HG02884 (cell line): ENCODE measurements around the gene PCSK6.
"Not testable (repeated sequence)": the region's sequence is repeated elsewhere in the genome, so short reads cannot be mapped to it uniquely, and the experiment has no call there.

Experiments used
- ATAC-seq: cut with Tn5 transposase; IDR thresholded peaks from one replicate; pipeline ENCODE4 v1.9.1; 2021; ENCODE audit warnings: mild to moderate bottlenecking, moderate library complexity; ENCODE audit not compliant: unreplicated experiment

PCSK6 gene

DNA sequence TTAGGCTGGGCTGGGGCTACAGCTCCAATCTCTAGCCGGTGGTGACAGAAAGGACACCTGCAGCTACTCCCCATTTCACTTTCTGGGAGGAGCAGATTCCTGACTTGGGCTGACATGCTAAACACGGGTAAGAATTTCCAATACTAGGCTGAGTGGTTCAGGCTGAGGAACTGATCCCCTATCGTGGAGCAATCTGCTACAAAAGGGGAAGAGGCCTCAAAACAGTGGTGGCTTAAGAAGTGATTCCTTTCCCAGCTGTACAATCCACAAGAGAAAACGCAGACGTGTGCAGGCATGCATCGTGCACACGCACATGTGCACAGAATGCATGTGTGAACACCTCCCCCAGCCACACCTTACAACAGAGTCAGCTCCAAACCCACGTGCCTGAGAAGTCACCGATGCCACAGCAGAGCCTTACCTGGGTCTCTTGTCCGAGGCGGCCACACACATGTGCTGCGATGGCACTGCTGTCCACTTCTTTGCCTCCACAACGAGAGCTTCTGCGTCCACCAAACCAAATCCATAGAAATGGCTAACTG lies 107.8 kb downstream of the PCSK6 start:
- ATAC-seq, result no peak

DNA sequence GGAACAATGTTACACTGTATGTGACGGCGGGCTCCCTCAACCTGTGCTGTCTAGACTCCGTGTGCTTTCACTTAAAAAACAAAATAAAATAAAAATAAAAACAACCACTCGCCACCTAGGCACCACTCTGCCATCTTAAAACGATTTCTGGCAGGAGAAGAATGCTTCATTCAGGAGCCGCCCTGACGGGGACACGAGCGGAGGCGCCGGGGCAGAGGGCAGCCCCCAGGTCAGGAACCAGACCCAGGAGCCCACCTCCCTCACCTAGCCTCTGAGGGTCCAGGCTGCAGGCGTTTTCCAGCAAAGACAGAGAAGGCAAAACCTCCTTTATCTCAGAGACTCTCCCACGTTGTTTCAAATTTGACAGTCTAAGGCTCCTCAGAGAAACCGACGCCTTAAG lies 109.4 kb downstream of the PCSK6 start:
- no peak for ATAC-seq

DNA sequence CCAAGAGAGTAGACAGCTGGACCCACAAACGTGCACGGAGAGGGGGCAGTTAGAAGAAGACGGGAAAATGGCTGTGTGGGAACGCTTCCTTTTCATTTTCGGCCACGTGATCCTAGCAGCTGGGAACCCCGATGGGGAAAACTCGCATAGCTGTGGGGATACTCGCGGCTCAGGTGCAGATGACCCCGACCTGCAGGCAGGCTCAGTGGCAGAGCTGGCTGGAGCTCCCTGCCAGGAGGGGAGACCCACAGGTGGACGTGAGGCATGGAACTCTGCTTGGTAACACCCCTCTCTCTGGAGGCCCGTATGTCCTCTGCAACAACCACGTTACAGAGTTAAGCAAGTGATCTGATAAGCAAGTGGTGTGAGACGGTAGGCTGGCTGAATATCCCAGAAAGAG lies 109.9 kb downstream of the PCSK6 start:
- ATAC-seq, result no peak

DNA sequence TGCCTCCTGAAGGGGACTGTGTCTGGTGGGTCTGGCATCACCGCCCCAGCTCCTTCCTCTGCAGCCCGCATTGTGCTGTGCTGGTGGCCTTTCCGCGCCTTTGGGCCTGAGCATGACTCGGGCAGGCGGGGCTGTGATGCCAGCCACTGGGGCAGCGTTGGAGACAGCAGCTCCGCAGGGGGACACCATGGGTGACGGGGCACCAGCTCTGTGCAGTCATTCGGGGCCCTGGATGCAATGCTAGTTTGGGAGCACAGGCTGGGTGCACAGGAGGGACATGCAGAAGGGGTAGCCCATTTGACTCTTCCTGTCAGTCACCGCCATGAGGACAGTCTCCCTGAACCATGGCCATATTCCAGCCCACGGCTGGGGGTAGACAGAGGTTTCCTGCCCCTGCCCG lies 110.6 kb downstream of the PCSK6 start:
- ATAC-seq, result no peak

DNA sequence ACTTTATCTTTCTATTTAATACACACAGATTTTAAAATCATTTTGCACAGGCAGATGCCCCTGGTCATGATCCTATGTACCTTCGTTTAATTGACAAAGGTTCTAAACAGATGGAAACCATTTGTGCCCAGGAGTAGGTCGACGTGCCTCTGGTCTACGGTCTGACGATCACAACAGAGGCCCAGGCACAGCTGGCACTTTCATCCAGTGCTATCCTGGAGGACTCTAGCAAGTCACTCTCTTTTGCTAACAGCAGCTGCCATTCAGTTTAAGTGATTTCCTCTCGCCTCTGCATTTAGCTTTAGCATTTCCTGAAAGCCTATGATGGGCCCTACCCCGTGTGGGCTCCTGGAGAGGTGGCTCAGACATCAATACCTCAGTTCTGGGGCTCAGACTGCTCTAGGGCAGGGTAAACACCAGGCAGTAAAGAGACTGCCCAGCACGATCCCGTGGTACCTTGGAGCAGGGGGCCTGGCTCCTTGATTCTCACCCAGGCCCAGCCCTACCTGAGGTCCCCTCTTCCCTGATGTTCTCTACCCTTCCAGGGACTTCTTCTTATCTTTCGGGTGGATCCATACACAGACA lies 111.2 kb downstream of the PCSK6 start:
- no peak for ATAC-seq

DNA sequence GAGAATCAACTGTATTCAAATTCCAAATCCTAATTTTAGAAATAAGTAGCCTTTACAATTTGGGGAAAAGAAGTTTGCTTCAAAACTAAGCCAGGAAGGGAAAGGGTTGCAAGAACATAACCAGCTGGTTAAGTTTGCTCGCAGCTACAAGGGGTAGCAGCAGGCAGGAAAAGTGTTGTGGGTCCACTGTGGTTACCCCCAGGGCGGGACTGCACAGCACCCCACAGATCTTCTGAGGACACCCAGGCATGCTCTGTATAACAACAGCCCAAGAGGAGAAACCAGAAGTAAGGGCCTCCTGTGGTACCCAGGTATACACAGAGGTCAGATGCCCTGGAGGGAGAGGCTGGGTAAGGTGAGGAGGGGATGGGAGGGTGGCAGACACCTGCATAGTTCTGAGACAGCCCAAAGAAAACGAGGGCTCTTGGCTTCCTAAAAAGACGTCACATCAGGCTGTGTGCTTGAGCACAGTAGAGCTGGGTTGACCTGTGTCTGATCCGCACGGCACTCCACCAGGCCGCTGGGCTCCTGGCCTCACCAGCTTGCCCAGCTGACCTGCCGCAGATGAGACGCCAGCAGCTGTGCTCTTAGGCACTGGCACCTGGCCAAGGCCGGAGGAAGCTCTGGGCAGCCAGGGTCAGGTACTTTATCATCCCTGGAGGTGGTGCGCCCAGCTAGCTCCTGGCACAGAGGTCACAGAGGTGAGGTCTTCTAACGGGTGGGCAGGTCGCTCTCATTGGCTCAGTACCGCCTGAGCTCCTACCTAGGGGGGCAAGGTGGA lies 112.7 kb downstream of the PCSK6 start:
- ATAC-seq, result no peak

DNA sequence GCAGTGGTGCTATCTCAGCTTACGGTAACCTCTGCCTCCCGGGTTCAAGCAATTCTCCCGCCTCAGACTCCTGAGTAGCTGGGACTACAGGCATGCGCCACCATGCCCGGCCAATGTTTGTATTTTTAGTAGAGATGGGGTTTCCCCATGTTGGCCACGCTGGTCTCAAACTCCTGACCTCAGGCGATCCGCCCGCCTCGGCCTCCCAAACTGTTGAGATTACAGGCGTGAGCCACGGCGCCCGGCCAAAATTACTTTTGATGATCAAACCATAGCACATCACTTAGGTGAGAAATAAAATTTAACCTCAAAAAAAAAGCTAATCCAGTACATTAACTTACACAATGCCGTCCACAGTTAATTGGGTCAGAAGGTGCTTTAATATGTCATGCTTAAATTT lies 114.5 kb downstream of the PCSK6 start:
- not testable (repeated sequence) for ATAC-seq

DNA sequence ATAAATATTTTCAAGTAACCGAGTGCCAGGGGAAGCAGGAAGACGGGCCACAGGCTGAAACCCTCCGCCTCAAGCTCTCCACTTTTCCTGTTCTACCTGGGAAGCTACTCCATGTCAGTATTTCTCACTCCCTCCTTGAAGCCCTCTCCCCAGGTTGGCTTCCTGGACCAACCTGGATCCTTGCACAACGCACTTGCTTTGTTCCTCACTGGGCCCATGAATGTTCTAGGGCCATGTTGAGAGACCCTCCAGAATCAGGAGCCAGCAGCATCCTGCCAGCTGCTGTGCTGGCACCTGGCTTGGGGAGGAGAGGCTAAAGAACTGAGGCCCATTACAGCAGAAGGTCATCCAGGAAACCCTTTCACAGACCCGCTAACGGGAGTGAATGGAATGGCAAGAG lies 115.2 kb downstream of the PCSK6 start:
- ATAC-seq, result no peak

DNA sequence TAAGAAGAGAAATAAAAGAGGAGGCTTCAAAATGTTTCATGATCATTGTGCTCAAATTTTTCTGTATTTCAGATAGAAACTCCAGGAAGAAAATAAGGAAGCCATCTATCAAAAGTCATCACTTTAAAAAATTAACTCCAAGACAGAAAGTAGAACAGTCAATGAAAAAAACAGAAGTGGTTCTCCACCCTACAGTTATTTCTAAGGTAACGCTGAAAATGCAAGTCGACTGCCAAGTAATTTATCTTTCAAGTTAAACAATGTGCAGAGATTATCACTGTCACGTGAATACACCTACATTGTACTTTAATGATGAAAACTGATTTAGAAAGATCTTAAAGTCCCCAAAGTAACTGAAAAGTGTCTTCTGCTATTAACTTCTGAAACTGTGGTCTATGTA lies 115.9 kb downstream of the PCSK6 start:
- ATAC-seq, result no peak

DNA sequence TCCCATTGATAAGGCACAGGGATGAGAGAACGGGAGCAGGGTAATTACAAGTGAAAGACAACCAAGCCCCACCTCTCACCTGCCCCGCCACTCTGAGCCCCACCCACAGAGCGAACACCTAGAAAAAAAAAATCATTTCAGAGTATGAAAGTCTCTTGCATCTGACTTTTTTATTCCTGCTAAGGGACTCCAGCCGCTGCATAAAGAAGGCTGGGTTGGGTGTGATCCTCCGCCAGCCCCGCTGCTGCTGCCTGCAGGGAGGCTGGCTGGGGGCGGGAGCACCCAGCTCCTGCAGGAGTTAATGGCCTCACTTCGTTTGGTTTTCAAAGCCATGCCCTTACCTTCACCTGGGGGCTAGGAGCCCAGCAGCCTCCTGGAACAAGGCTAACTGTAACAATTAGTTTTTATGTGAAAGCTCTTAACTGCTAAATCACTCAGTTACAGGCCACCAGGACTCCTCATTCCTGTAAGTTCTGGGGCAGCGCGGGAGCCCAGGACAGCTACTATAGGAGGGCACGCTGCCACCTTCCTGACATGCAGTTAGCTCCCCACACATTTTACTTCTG lies 116.5 kb downstream of the PCSK6 start:
- no peak for ATAC-seq

DNA sequence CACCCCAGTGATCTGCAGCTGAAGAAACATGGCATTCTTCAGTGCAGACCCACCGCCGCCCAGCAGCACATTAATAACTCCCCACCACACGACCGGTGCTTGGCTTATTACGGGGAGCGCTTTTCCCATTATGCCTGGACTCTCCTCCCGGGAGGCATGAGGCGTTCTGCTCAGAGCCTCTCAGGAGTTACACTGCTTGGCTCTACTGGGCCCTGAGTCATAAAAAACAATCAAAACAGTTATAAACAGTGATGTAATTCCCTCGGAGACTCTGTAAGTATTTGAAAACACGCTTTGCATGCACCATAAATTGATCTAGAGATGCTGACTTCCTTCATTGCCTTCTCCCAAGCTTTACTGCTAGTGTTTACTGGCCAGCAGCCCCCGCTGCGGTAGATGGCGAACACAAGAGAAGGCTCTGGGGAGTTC lies 117.3 kb downstream of the PCSK6 start:
- ATAC-seq, result no peak

DNA sequence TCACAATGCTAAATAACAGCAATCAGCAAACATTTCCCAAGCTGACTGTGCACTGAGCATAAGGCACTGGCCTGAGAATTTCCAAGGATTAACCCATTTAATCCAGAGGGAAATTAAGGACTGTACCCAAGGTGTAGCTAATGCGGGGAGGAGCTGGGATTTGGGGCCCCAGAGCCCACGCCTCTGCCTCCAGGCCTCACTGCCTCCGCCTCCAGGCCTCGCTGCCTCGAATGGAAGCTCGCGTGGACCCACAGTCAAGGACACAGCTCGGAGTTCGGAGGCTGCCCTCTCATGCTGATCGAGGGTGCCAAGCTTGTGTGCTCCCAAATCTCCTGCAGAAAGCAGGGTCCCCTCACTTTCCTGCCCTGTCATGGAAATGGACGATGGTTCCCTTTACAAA lies 118.0 kb downstream of the PCSK6 start:
- ATAC-seq, result no peak

DNA sequence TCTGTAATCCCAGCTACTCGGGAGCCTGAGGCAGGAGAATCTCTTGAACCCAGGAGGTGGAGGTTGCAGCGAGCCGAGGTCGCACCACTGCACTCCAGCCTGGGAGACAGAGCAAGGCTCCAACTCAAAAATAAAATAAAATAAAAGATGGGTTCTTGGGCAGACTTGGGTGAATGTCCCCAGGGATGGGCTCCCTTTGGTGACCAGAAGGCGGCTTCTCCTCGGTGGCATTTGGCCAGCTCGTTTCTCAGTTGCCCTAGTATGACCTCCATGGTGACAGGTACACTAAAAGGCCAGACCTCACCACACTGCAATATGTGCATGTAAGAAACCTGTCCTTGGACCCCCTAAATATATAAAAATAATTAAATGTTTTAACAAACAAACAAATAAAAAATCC lies 118.4 kb downstream of the PCSK6 start:
- no peak for ATAC-seq

DNA sequence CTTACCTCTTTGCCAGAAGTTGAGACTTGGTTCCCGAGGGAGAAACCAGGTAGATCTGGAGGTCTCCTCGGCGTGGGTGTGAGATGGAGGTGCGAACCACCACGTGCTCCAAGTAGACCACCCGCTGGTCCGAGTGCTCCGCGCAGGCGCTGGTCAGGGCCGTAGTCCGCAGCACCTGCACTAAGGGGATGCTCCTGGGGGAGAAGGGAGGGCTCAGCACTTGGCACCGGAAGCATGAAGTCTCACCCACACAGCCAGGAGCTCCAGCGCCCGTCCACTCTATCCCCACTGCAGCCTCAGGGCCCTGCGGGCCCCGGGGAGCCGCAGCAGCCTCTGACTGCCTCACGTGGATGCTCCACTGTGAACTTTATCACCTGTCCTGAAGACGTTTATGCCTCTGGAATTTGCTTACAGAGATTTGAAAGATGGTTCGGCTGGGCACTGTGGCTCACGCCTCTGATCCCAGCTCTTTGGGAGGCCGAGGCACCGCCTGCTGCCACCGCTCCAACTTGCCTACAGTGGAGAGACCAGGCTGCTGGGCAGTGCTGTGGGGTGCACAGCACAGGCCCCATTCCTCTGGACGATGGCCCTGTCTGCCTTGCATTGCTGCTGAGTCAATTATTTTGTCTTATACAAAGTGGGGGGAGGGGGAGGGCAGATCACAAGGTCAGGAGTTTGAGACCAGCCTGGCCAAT lies 119.0 kb downstream of the PCSK6 start:
- ATAC-seq, result no peak

DNA sequence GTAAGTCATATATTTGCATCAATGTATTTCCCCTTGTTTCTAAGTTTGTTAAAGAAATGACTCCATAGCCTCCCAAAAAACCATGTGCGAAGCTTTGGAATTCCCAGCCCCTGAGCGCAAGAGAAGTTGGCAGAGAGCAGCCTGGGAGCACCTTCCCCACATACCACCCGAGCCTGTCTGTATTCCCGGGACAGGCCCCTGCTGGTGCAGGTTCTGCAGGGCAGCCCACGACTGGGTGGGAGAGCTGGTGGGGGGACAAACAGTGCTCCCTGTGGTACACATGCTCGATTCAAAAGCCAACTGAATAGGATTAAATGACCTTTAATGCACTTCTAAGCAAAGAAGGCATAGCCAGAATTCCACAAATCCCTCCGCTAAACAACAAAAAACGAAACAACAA lies 119.8 kb downstream of the PCSK6 start:
- no peak for ATAC-seq

DNA sequence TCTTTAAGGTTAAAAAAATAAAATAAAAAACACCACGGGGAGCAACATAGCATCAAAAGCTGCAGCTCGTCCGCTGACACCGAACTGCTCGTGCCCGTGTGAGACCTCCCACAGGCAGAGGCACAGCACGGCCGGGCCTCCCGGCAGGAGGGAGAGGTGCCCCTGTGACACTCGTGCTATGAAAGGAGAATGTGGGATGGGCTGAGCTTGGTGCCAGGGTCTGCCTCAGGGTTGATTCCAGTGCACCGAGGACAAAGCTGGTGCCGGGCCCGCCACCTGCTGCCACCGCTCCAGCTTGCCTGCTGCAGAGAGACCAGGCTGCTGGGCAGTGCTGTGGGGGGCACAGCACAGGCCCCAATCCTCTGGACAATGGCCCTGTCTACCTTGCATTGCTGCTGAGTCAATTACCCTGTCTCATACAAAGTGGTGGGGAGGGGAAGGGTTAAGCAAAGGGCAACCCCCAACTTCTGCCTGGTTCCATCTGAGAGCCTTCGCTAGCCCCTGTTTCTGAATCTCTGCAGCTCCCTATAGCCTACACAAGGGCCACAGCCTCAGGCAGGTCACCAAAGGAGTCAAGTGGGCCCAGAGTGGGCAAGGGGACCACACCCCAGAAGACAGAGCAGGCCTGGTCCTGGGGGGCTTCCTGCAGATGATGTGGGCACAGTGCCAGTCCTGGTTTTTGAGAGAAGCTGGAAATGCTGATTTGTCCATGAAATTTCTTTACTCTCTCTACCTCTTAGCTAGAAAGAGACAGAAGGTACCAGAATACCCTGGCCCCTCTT lies 120.5 kb downstream of the PCSK6 start:
- no peak for ATAC-seq

DNA sequence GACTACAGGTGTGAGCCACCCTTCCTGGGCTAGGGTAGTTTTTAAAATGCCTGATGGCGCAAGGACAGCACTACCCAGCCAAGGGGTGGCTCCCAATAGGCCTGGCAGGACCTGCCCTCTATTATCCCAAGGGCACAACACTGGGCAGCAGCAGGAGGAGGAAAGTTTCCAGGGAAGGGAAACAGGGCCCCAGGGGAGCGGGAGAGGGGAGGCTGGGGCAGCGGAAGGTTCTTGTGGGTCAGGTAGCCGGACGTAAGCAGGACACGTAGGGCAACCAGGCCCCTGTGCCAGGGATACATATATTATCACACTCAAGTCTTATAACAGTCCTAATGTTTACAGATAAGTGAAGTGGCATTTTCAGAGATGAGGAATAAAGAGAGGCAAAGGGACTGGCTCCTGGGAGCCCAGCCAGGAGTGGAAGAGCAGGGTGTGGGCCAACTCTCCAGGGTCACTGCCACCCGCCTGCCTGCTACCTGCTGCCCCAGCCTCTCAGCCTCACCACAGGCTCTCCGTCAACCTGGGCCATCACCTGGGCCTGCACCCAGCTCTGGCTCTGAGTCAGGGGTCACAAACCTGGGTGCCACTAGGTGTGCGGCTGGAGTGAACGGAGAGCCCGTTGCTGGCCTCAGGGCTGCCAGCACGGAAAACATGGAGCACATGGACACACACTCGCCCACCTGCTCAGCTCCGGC lies 121.3 kb downstream of the PCSK6 start:
- ATAC-seq, result no peak

DNA sequence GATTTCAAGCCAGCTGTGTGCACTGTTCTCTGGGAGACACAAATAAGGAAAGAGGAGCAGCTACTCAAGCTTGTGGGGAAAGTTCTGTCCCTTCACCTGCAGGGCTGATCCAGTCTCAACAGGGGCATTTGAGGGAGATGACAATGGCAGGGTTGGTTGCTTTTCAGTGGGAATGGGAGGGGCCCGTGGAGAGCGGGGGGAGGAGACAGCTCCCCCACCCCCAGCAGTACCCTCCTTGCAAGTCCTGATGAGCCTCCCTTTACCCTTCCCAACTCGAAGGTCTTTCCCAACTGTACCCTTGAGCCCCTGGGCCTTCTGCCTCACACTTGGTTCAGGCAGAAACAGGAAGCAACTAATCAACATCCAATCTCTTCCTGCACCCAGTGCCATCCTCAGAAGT lies 122.7 kb downstream of the PCSK6 start:
- no peak for ATAC-seq

DNA sequence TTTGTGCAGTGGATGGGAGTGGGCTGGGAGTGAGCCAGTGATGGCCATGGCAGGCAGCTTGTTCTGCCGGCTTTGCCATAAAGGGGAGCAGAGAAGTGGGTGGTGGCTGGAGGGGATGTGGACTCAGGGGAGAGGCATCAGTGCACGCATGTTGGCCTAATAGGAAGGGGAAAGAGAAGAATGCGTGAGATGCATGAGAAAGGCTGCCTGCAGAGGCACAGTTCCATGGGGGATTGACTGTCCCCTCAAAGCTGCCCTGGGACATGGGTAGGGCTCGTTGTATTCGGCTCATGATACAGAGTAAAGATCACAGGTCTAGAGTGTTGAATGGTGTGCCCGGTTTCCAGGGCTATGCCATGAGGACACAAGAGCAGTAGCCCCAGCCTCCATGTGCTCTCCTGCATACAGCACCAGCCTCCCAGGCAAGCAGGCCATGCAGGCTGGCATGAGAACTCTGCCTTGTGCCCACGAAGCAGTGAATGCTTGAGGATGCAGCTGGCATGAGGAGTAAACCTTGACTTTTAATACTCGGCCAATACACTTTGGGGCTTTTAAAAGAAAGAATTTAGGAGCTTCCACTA lies 126.4 kb downstream of the PCSK6 start:
- ATAC-seq, result no peak

DNA sequence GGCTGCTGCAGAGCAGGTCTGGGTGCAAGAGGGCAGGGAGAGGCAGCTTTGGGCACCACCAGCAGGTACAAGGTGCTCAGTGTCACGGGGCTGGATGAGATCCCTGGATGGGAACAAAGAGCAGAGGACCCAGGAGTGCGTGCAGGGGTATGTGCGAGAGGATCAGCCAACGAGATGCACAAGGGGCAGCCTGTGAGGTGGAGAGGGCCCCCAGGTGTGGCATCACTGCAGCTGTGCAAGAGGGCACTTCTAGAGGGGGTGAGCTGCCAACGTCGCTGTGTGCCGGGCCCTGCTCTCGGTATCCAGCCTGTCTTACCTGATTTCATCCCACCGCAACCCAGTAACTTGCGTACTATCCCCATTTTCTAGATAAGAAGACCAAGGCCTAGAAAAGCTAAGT lies 127.1 kb downstream of the PCSK6 start:
- no peak for ATAC-seq
